Loucy (cell line): ENCODE measurements around the gene PPIL4.

Experiments used
- H2AFZ ChIP-seq: fragments of 200-600 bp; sonication (generic); 2 replicates; pipeline ENCODE4 v1.6.0; 2016; ENCODE audit warnings: antibody characterized with exemption, mild to moderate bottlenecking, low read length, moderate library complexity
- H3F3A ChIP-seq: fragments of 200-600 bp; 2 replicates; pipeline ENCODE4 v1.6.0; 2016; ENCODE audit warnings: antibody characterized with exemption, low read depth, mild to moderate bottlenecking
- H3K27me3 ChIP-seq: fragments of 200-600 bp; sonication (generic); 2 replicates; pipeline ENCODE4 v1.6.1; 2014; ENCODE audit warnings: low read length, mild to moderate bottlenecking; ENCODE audit not compliant: insufficient read depth, poor library complexity, severe bottlenecking
- H3K36me3 ChIP-seq: fragments of 200-600 bp; sonication (generic); 2 replicates; pipeline ENCODE4 v1.6.1; 2016; ENCODE audit warnings: low read length; ENCODE audit not compliant: insufficient read depth
- H3K4me1 ChIP-seq: fragments of 200-600 bp; sonication (generic); 2 replicates; pipeline ENCODE4 v1.5.1; 2014; ENCODE audit warnings: low read length, mild to moderate bottlenecking; ENCODE audit not compliant: insufficient read depth, poor library complexity, severe bottlenecking
- H3K4me2 ChIP-seq: fragments of 200-600 bp; sonication (generic); 2 replicates; pipeline ENCODE4 v1.6.0; 2014; ENCODE audit warnings: antibody characterized with exemption, low read length, low read depth, mild to moderate bottlenecking; ENCODE audit not compliant: poor library complexity, severe bottlenecking
- H3K4me3 ChIP-seq: fragments of 200-600 bp; sonication (generic); 2 replicates; pipeline ENCODE4 v1.5.1; 2014; ENCODE audit warnings: low read length, mild to moderate bottlenecking, mixed read lengths; ENCODE audit not compliant: poor library complexity, severe bottlenecking
- H3K79me2 ChIP-seq: fragments of 200-600 bp; sonication (generic); 2 replicates; pipeline ENCODE4 v1.6.1; 2014; ENCODE audit warnings: low read length; ENCODE audit not compliant: insufficient read depth
- H3K9ac ChIP-seq: fragments of 200-600 bp; sonication (generic); 2 replicates; pipeline ENCODE4 v1.6.0; 2014; ENCODE audit warnings: mild to moderate bottlenecking, low read depth, low read length, moderate library complexity; ENCODE audit not compliant: poor library complexity, severe bottlenecking
- H3K9me2 ChIP-seq: fragments of 200-600 bp; sonication (generic); replicated peaks from 2 replicates; pipeline ENCODE4 v1.6.1; 2016; ENCODE audit warnings: low read depth, low read length, mixed read lengths
- H3K9me3 ChIP-seq: fragments of 200-600 bp; sonication (generic); 2 replicates; pipeline ENCODE4 v1.6.1; 2014; ENCODE audit warnings: mild to moderate bottlenecking, antibody characterized with exemption, low read length, low read depth; ENCODE audit not compliant: insufficient read depth
- H4K20me1 ChIP-seq: fragments of 200-600 bp; sonication (generic); 2 replicates; pipeline ENCODE4 v1.6.0; 2014; ENCODE audit warnings: antibody characterized with exemption, low read length, mild to moderate bottlenecking; ENCODE audit not compliant: insufficient read depth, poor library complexity, severe bottlenecking
- CTCF ChIP-seq: fragments of 200-600 bp; sonication (generic); conservative IDR thresholded peaks from 2 replicates; pipeline ENCODE4 v1.5.1; 2014; ENCODE audit warnings: mild to moderate bottlenecking, antibody characterized with exemption, low read length
- EZH2phosphoT487 ChIP-seq: fragments of 200-600 bp; IDR thresholded peaks from 2 replicates; pipeline ENCODE4 v1.6.1; 2018; ENCODE audit warnings: antibody characterized with exemption, mild to moderate bottlenecking, moderate library complexity, borderline replicate concordance

The PPIL4 gene

GRCh38 chr6:149560736-149561135, 14.9 kb upstream of the PPIL4 start:
- Histone ChIP-seq H4K20me1 (no peaks in the 10 kb centered on the region), H2AFZ (no peak overlapping the region; the same call in 1 of the 2 replicates), H3K4me1 (peaks cover 11% of the 10 kb centered on the region), H3K27me3 (no peaks in the 10 kb centered on the region), H3K4me3 (no peak overlapping the region), H3K9me3 (no peaks in the 10 kb centered on the region), H3K36me3 (no peaks in the 10 kb centered on the region), H3K9me2 (no peaks in the 10 kb centered on the region), H3F3A (no peaks in the 10 kb centered on the region), H3K9ac (no peak overlapping the region), H3K79me2 (no peaks in the 10 kb centered on the region), H3K4me2 (no peak overlapping the region)
- TF ChIP-seq CTCF (peak; percentile 67), EZH2phosphoT487 (no peak)

DNA sequence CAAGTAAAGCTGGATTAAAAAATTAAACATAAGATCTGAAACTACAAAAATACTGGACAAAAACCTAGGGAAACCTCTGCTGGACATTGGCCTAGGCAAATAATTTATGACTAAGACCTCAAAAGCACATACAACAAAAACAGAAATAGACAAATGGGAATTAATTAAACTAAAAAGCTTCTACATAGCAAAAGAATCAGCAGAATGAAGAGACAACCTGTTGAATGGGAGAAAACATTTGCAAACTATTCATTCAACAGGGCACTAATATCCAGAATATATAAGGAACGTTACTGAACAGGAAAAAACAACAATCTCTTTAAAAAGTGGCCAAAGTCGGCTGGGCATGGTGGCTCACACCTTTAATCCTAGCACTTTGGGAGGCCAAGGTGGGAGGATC, 13.5 kb upstream of the PPIL4 start:
- Histone ChIP-seq H3K9me2 (no peaks in the 10 kb centered on the region), H3K36me3 (no peaks in the 10 kb centered on the region), H3K4me1 (peaks cover 2% of the 10 kb centered on the region), H3F3A (no peaks in the 10 kb centered on the region), H3K9me3 (no peaks in the 10 kb centered on the region), H3K4me2 (no peak overlapping the region), H3K4me3 (no peak overlapping the region), H3K79me2 (no peaks in the 10 kb centered on the region), H3K27me3 (no peaks in the 10 kb centered on the region), H4K20me1 (no peaks in the 10 kb centered on the region), H2AFZ (no peak overlapping the region), H3K9ac (no peak overlapping the region)
- TF ChIP-seq CTCF: no peak
- TF ChIP-seq EZH2phosphoT487: no peak

GRCh38 chr6:149558029-149558428, 12.2 kb upstream of the PPIL4 start:
- no peaks in the 10 kb centered on the region for H3K4me1 ChIP-seq
- H3K9me3 ChIP-seq: no peaks in the 10 kb centered on the region
- H2AFZ ChIP-seq: no peak overlapping the region
- no peaks in the 10 kb centered on the region for H4K20me1 ChIP-seq
- TF ChIP-seq CTCF: no peak
- TF ChIP-seq EZH2phosphoT487: no peak
- H3K9ac ChIP-seq: no peak overlapping the region
- no peaks in the 10 kb centered on the region for H3F3A ChIP-seq
- no peaks in the 10 kb centered on the region for H3K36me3 ChIP-seq
- no peak overlapping the region for H3K4me3 ChIP-seq
- H3K27me3 ChIP-seq: no peaks in the 10 kb centered on the region
- no peaks in the 10 kb centered on the region for H3K9me2 ChIP-seq
- H3K79me2 ChIP-seq: no peaks in the 10 kb centered on the region
- no peak overlapping the region for H3K4me2 ChIP-seq
